ENCODE results near the gene PTPN4. TPM values are rescaled to one million over a fixed set of nuclear protein-coding genes. Genes with fewer than 3 reads are reported as not detected.

Gene PTPN4
- total and polyA plus RNA-seq, 2 of the 8 experiments (the other 6 are each of a cell fraction or from before 2014, with no cell fraction given): 28.5 to 105 TPM

DNA sequence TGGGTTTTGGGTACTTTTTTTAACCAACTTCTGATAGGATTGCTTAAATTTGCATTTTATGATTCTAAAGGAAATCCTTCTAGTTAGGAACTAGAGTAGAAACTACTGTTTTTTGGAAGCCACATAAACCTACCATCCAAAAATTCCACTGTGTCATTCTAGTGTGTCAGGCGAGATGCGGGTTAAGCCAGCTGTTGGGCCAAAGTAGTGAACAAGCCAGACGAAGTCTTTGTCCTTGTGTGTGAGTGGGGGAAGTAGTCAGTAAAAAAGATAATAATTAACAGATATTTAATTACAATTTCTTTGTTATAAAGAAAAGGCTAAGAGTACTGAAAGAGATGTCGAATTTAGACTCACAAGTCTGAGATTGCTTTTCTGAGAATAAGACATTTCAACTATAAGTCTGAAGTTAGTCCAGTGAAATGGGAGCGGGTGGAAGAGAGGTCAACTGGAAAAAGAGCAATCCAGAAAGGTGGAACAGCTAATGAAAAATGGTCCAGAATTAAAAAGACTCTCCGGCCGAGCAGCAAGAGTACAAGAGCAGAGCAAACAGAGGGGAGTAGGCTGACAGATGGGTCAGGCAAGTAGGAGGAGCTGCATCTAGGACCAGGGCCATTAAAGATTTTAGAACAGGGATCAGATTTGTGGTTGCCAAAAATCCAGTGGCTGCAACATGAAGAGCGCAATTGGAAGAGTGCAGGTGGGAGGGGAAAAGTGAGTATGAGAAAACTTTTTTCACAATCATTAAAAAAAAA is 254.7 kb downstream of the PTPN4 start:
- Histone ChIP-seq H3K18ac (ENCODE audit: extremely low read depth, low read length) (no peak overlapping the region), H3K4me1 (replicated peaks in 1 of 4; ENCODE audit: control insufficient read depth in 3 of 4, insufficient read depth in 4 of 4, low read length in 3 of 4) (peaks cover 0 to 6% (median 2%) of the 10 kb centered on the region in 4 experiments; a peak in 3 of 7 replicates), H3K4me2 (ENCODE audit: insufficient read depth in 1 of 2, low read depth in 2 of 2, low read length in 2 of 2) (peak overlapping the region; percentile 63 to 66), H2BK15ac (ENCODE audit: low read length) (no peak overlapping the region; the same call in 1 of the 2 replicates), H4K5ac (ENCODE audit: insufficient read length, low read depth, low read length) (no peak overlapping the region), H3K56ac (replicated peaks; ENCODE audit: insufficient read length, low read depth, low read length) (no peak overlapping the region), H4K91ac (replicated peaks; ENCODE audit: insufficient read length, low read length) (no peak overlapping the region), H3K9ac (replicated peaks in 1 of 4; ENCODE audit: extremely low read depth in 1 of 4, low read depth in 3 of 4, low read length in 3 of 4) (peak overlapping the region in 2 of 4 experiments; percentile 11 to 37; a peak in 2 of 7 replicates), H3K23ac (ENCODE audit: insufficient read length) (no peak overlapping the region), H3K4ac (replicated peaks; ENCODE audit: insufficient read length, low read depth, low read length) (peak overlapping the region; percentile 57), H2BK5ac (ENCODE audit: low read depth, low read length) (no peak overlapping the region), H3K27ac (ENCODE audit: low read depth, low read length) (no peak overlapping the region), H2AK5ac (ENCODE audit: low read depth, low read length) (peak overlapping the region; percentile 40), H2BK12ac (ENCODE audit: low read depth, low read length) (peak overlapping the region; percentile 43; the same call in 1 of the 2 replicates), H2BK20ac (ENCODE audit: low read length) (no peak overlapping the region), H4K20me1 (replicated peaks in 1 of 2; ENCODE audit: control insufficient read depth in 1 of 2, insufficient read depth in 2 of 2, low read length in 2 of 2) (peaks cover 6 to 7% of the 10 kb centered on the region in 2 experiments), H2AFZ (ENCODE audit: low read length) (no peak overlapping the region), H3K27me3 (replicated peaks in 1 of 4; ENCODE audit: control insufficient read depth in 3 of 4, extremely low read depth in 1 of 4, insufficient read depth in 3 of 4, low read length in 3 of 4) (peaks cover 0 to 7% (median 5%) of the 10 kb centered on the region in 4 experiments; a peak in 4 of 7 replicates), H3K4me3 (ENCODE audit: extremely low read depth in 1 of 4, insufficient read depth in 2 of 4, low read depth in 3 of 4, low read length in 4 of 4) (peak overlapping the region; percentile 5 to 83 (median 74); a peak in 6 of 8 replicates), H3K79me1 (ENCODE audit: low read depth, low read length) (0 out of 2 replicates have a peak, but pooled peaks cover 2% of the 10 kb centered on the region), H3K36me3 (ENCODE audit: control insufficient read depth in 2 of 4, insufficient read depth in 4 of 4, low read length in 3 of 4) (no peaks in the 10 kb centered on the region), H3K79me2 (ENCODE audit: control insufficient read depth in 1 of 2, insufficient read depth in 2 of 2, low read length in 2 of 2) (peaks cover 5 to 53% of the 10 kb centered on the region in 2 experiments), H3K14ac (ENCODE audit: insufficient read length) (no peak overlapping the region), H4K8ac (ENCODE audit: extremely low read depth, insufficient read depth, low read length) (no peak overlapping the region), H3K23me2 (ENCODE audit: low read depth, low read length) (no peaks in the 10 kb centered on the region), H2BK120ac (replicated peaks; ENCODE audit: low read depth, low read length) (no peak overlapping the region), H3K9me3 (ENCODE audit: insufficient read depth in 2 of 2, low read depth in 1 of 2, low read length in 1 of 2) (no peaks in the 10 kb centered on the region)
- WGBS, 2 experiments (ENCODE audit: extremely low coverage in 1 of 2, insufficient coverage in 1 of 2, insufficient read length in 1 of 2, insufficient replicate concordance in 2 of 2, low coverage in 1 of 2, low lambda C conversion rate in 2 of 2, missing lambda C conversion rate in 1 of 2): 80% methylated on average over 8 of the region's 8 CpGs; no CpG with 5 or more reads in 1 of the 2 experiments
- POLR2A ChIA-PET (ENCODE audit: partially characterized antibody): interaction anchor here (1.1 to 1.9 kb wide), 3 partner anchors 9 to 160 kb away, joined by 3 to 9 read pairs (median 3); no protein-coding TSS in a partner anchor
- CTCF ChIA-PET (ENCODE audit: partially characterized antibody): interaction anchor here (1.5 to 1.8 kb wide), 2 partner anchors 13 to 161 kb away, joined by 4 to 5 read pairs; no protein-coding TSS in a partner anchor
- no peak for DNase-seq (ENCODE audit: low read depth in 1 of 2, low spot score in 2 of 2)
- FAIRE-seq: no peak
- TF ChIP-seq SP4 (IDR thresholded peaks at IDR 0.05; ENCODE audit: low read length): no peak; the same call in 1 of the 2 replicates
- no peak for TF ChIP-seq EP300 (IDR thresholded peaks at IDR 0.05; ENCODE audit: borderline replicate concordance in 1 of 2, low read depth in 2 of 2, low read length in 2 of 2)
- TF ChIP-seq GTF2F1 (IDR thresholded peaks at IDR 0.05; ENCODE audit: borderline replicate concordance, low read depth, low read length): no peak
- TF ChIP-seq GABPA (IDR thresholded peaks at IDR 0.05; ENCODE audit: borderline replicate concordance, insufficient read depth, low read length): no peak
- TF ChIP-seq ASH2L (IDR thresholded peaks at IDR 0.05; ENCODE audit: low read length): no peak
- TF ChIP-seq TBP (IDR thresholded peaks at IDR 0.05; ENCODE audit: low read depth, low read length): no peak
- no peak for TF ChIP-seq HDAC6 (IDR thresholded peaks at IDR 0.05; ENCODE audit: low read depth, low read length)
- TF ChIP-seq RXRA (IDR thresholded peaks at IDR 0.05; ENCODE audit: insufficient read depth, low read depth, low read length): no peak
- no peak for TF ChIP-seq CTCF (IDR thresholded peaks at IDR 0.05; ENCODE audit: control extremely low read depth in 1 of 3, insufficient read depth in 1 of 3, low read depth in 1 of 3, low read length in 3 of 3)

All from H1 (cell line).